GM12892 (cell line): ENCODE data around the gene CARMIL1.

Experiments used
- POLR2A ChIP-seq: IDR thresholded peaks from 2 replicates; pipeline ENCODE4 v1.6.1; 2011; ENCODE audit warnings: low read depth, low read length, control low read depth
- POLR2AphosphoS5 ChIP-seq: IDR thresholded peaks from 2 replicates; pipeline ENCODE4 v1.6.1; 2011; ENCODE audit warnings: low read depth, low read length, control low read depth
- TAF1 ChIP-seq: IDR thresholded peaks from 2 replicates; pipeline ENCODE4 v1.6.1; 2011; ENCODE audit warnings: low read depth, mild to moderate bottlenecking, control low read depth, low read length, borderline replicate concordance

DNA sequence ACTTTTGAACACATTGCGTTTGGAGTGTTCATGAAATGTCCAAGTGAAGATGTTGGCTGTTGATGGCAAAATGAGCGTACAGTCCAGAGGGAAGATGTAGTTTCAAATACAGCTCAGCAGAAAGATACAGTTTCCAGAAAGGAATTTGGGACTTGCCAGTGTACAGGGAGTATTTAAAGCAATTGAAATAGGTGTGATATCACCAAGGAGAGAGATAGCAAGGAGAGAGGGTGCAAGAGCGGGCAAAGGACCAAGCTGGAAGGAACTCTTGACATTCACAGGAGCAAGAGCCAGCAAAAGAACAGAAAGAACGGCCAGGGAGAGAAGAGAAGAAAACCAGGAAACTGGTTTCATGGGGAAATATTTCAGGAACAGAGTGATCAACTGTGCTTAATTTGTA is 47.8 kb downstream of the CARMIL1 start:
- TF ChIP-seq POLR2AphosphoS5 (no peak), POLR2A (no peak), TAF1 (no peak)
